Activated CD4-positive, alpha-beta T cell treated with anti-CD3 and anti-CD28 coated beads, Interleukin-2, Interleukin-6, amounts not matched to agents 100 ng/mL and 50 ng/mL, durations not matched to agents 16 hours and 8 hours (primary cell): ENCODE data around the gene ALG8.
"Not testable (repeated sequence)": the region's sequence is repeated elsewhere in the genome, so short reads cannot be mapped to it uniquely, and the experiment has no call there.

ENCODE experiments used
- DNase-seq: peaks from one replicate; pipeline ENCODE4 v3.0.0-alpha.2; 2020

ALG8 gene

GRCh38 chr11:78139422-78140391, at the start of gene ALG8:
Gene ALG8, minus strand, starts transcription at chr11:78139626. Its CDS starts 38 bp downstream, at chr11:78139588.
- peak; percentile 98 for DNase-seq

- peak; percentile 96 for DNase-seq
These were observed 49.1 kb upstream of the ALG8 start, which contains the start of the genes KCTD21 and USP35 for GRCh38 chr11:78188286-78189173. Gene KCTD21, minus strand, starts transcription at chr11:78188626. Its CDS starts 14,072 bp downstream, at chr11:78174554. Gene USP35, plus strand, starts transcription at chr11:78188919. Its CDS starts 7,327 bp downstream, at chr11:78196246.

- no peak for DNase-seq
These were observed 48.2 kb upstream of the ALG8 start for GRCh38 chr11:78187366-78188285.

GRCh38 chr11:78181185-78181584, 41.8 kb upstream of the ALG8 start:
- DNase-seq = no peak

- DNase-seq = no peak
These were observed 41.3 kb upstream of the ALG8 start for GRCh38 chr11:78180751-78181150.

- no peak for DNase-seq
These were observed 40.1 kb upstream of the ALG8 start for GRCh38 chr11:78179459-78180071.

- DNase-seq = no peak
These were observed 37.8 kb upstream of the ALG8 start for GRCh38 chr11:78177216-78177615.

- DNase-seq = no peak
These were observed 37.2 kb upstream of the ALG8 start for GRCh38 chr11:78176605-78177141.

- not testable (repeated sequence) for DNase-seq
These were observed 36.4 kb upstream of the ALG8 start for GRCh38 chr11:78175862-78176261.

GRCh38 chr11:78171951-78172350, 32.5 kb upstream of the ALG8 start:
- DNase-seq = no peak

- DNase-seq = no peak
These were observed 31.6 kb upstream of the ALG8 start for GRCh38 chr11:78170874-78171549.

- no peak for DNase-seq
These were observed 31.0 kb upstream of the ALG8 start for GRCh38 chr11:78170413-78170812.

GRCh38 chr11:78168539-78169477, 29.4 kb upstream of the ALG8 start:
- no peak for DNase-seq

GRCh38 chr11:78166855-78167469, 27.5 kb upstream of the ALG8 start:
- DNase-seq = no peak

- no peak for DNase-seq
These were observed 25.0 kb upstream of the ALG8 start for GRCh38 chr11:78164471-78164870.

- DNase-seq = no peak
These were observed 24.4 kb upstream of the ALG8 start for GRCh38 chr11:78163828-78164227.

- DNase-seq = no peak
These were observed 22.5 kb upstream of the ALG8 start for GRCh38 chr11:78161962-78162371.

GRCh38 chr11:78161346-78161745, 21.9 kb upstream of the ALG8 start:
- no peak for DNase-seq

- DNase-seq = no peak
These were observed 21.1 kb upstream of the ALG8 start for GRCh38 chr11:78160557-78160956.
